Right ventricle myocardium superior (tissue), 1 donor: ENCODE measurements around the gene TRPM3. TPM values are rescaled to one million over a fixed set of nuclear protein-coding genes. Genes with fewer than 3 reads are reported as not detected.
"Not testable (repeated sequence)": the region's sequence is repeated elsewhere in the genome, so short reads cannot be mapped to it uniquely, and the experiment has no call there.

Experiments
- ATAC-seq: fragments of 200-7000 bp; cut with Tn5 transposase; one replicate; pipeline ENCODE4 v1.9.1; 2020; ENCODE audit warnings: mild to moderate bottlenecking; ENCODE audit not compliant: poor library complexity
- DNase-seq: peaks from one replicate; pipeline ENCODE4 v3.0.0-alpha.2; 2020
- intact Hi-C: fragments of 100-400 bp; cut with DNase I; formaldehyde crosslinking; loops from one replicate; pipeline ENCODE4 v1.11.2; 2022
- total RNA-seq: library from RNA; stranded (reverse); fragmentation: NEBNext Ultra II Directional; extraction: Animal tissue kit (Norgen Biotek cat#: 25700); gene quantifications from one replicate; pipeline ENCODE4 v1.2.1, GENCODE V29; 2021
- donor health status: DM: no; HTN: yes; CAD: no; lungs with severe emphysema.

TRPM3 gene
- total RNA-seq, 1 donor from 2014 or later = 0.16 TPM

- intact Hi-C loops = no loop called here
Measured at GRCh38 chr9:70749066-70749465, 372.4 kb downstream of the TRPM3 start.

GRCh38 chr9:70747261-70747718, 374.1 kb downstream of the TRPM3 start:
- intact Hi-C loops = no loop called here
- DNase-seq (no peak), ATAC-seq (no peak)

More at GRCh38 chr9:70749066-70749465, 372.4 kb downstream of the TRPM3 start:
- ATAC-seq = no peak
- DNase-seq = no peak

- intact Hi-C loops = no loop called here
- ATAC-seq = no peak
- no peak for DNase-seq
Measured at GRCh38 chr9:70746760-70747159, 374.7 kb downstream of the TRPM3 start.

GRCh38 chr9:70746316-70746715, 375.1 kb downstream of the TRPM3 start:
- DNase-seq (no peak), ATAC-seq (no peak)
- intact Hi-C loops = no loop called here

- DNase-seq, intact Hi-C loops, ATAC-seq: not testable (repeated sequence)
Measured at GRCh38 chr9:70724794-70725193, 396.6 kb downstream of the TRPM3 start.

- intact Hi-C loops, ATAC-seq, DNase-seq: not testable (repeated sequence)
Measured at GRCh38 chr9:70724025-70724424, 397.4 kb downstream of the TRPM3 start.

- ATAC-seq, DNase-seq, intact Hi-C loops: not testable (repeated sequence)
Measured at GRCh38 chr9:70706797-70707196, 414.6 kb downstream of the TRPM3 start.

GRCh38 chr9:70701163-70701562, 420.3 kb downstream of the TRPM3 start:
- no peak for DNase-seq
- intact Hi-C loops = no loop called here
- peak; percentile 63 for ATAC-seq

- intact Hi-C loops = no loop called here
Measured at GRCh38 chr9:70696694-70697335, 424.6 kb downstream of the TRPM3 start.

GRCh38 chr9:70694758-70695157, 426.7 kb downstream of the TRPM3 start:
- DNase-seq = no peak
- intact Hi-C loops = no loop called here
- no peak for ATAC-seq

More at GRCh38 chr9:70696694-70697335, 424.6 kb downstream of the TRPM3 start:
- DNase-seq = no peak
- no peak for ATAC-seq

- ATAC-seq = no peak
- intact Hi-C loops = no loop called here
Measured at GRCh38 chr9:70693186-70693585, 428.2 kb downstream of the TRPM3 start.

GRCh38 chr9:70692431-70692830, 429.0 kb downstream of the TRPM3 start:
- no peak for ATAC-seq
- no peak for DNase-seq
- intact Hi-C loops = no loop called here

More at GRCh38 chr9:70693186-70693585, 428.2 kb downstream of the TRPM3 start:
- DNase-seq = no peak

GRCh38 chr9:70688704-70689103, 432.7 kb downstream of the TRPM3 start:
- intact Hi-C loops = no loop called here
- ATAC-seq (no peak), DNase-seq (no peak)

GRCh38 chr9:70683841-70684240, 437.6 kb downstream of the TRPM3 start:
- ATAC-seq = no peak
- intact Hi-C loops = no loop called here
- DNase-seq = no peak

- intact Hi-C loops = no loop called here
- no peak for DNase-seq
- ATAC-seq = no peak
Measured at GRCh38 chr9:70682298-70682697, 439.1 kb downstream of the TRPM3 start.

GRCh38 chr9:70679845-70680244, 441.6 kb downstream of the TRPM3 start:
- ATAC-seq (no peak), DNase-seq (no peak)
- intact Hi-C loops = no loop called here

- no peak for ATAC-seq
- no peak for DNase-seq
- intact Hi-C loops = no loop called here
Measured at GRCh38 chr9:70678153-70678552, 443.3 kb downstream of the TRPM3 start.

- intact Hi-C loops = no loop called here
- DNase-seq (no peak), ATAC-seq (no peak)
Measured at GRCh38 chr9:70677055-70677735, 444.2 kb downstream of the TRPM3 start.

- DNase-seq (no peak), ATAC-seq (no peak)
- intact Hi-C loops = no loop called here
Measured at GRCh38 chr9:70675868-70676370, 445.5 kb downstream of the TRPM3 start.

- no peak for ATAC-seq
- DNase-seq = no peak
- intact Hi-C loops = no loop called here
Measured at GRCh38 chr9:70673844-70674243, 447.6 kb downstream of the TRPM3 start.
